Endodermal cell (in vitro differentiated cells): ENCODE measurements around the gene ACADM. TPM values are rescaled to one million over a fixed set of nuclear protein-coding genes. Genes with fewer than 3 reads are reported as not detected.
"Not testable (repeated sequence)": the region's sequence is repeated elsewhere in the genome, so short reads cannot be mapped to it uniquely, and the experiment has no call there.

Source experiments
- DNase-seq: peaks from one replicate; pipeline ENCODE4 v3.0.0-alpha.2; 2017
- H3K27ac ChIP-seq: 2 replicates; pipeline ENCODE4 v1.5.1; 2013; ENCODE audit warnings: mild to moderate bottlenecking, low read depth, low read length, moderate library complexity
- H3K27me3 ChIP-seq: 2 replicates; pipeline ENCODE4 v1.6.1; 2013; ENCODE audit warnings: mild to moderate bottlenecking, low read length, moderate library complexity; ENCODE audit not compliant: insufficient read depth, control insufficient read depth, poor library complexity, severe bottlenecking
- H3K36me3 ChIP-seq: 2 replicates; pipeline ENCODE4 v1.7.0; 2013; ENCODE audit warnings: mild to moderate bottlenecking, low read length, moderate library complexity; ENCODE audit not compliant: control insufficient read depth, insufficient read depth
- H3K4me1 ChIP-seq: one replicate; pipeline ENCODE4 v1.7.0; 2013; ENCODE audit warnings: low read length; ENCODE audit not compliant: control insufficient read depth, insufficient read depth
- H3K4me3 ChIP-seq: 2 replicates; pipeline ENCODE4 v1.5.1; 2013; ENCODE audit warnings: mild to moderate bottlenecking, low read length, moderate library complexity
- H3K9ac ChIP-seq: 2 replicates; pipeline ENCODE4 v1.6.1; 2013; ENCODE audit warnings: mild to moderate bottlenecking, low read length, moderate library complexity; ENCODE audit not compliant: poor library complexity, severe bottlenecking; ENCODE audit errors: extremely low read depth
- H3K9me3 ChIP-seq: 2 replicates; pipeline ENCODE4 v1.6.1; 2013; ENCODE audit warnings: mild to moderate bottlenecking, low read length, moderate library complexity; ENCODE audit not compliant: control insufficient read depth
- H3K27ac Mint-ChIP-seq: 2 replicates; pipeline ENCODE4 v1.8.0; 2020; ENCODE audit warnings: mixed read lengths
- H3K27me3 Mint-ChIP-seq: 2 replicates; pipeline ENCODE4 v1.8.0; 2021; ENCODE audit warnings: mild to moderate bottlenecking, mixed read lengths; ENCODE audit not compliant: insufficient read depth
- H3K36me3 Mint-ChIP-seq: 2 replicates; pipeline ENCODE4 v1.8.0; 2020; ENCODE audit warnings: low read depth, mixed read lengths
- H3K4me1 Mint-ChIP-seq: 2 replicates; pipeline ENCODE4 v1.8.0; 2020; ENCODE audit warnings: mixed read lengths
- H3K4me3 Mint-ChIP-seq: 2 replicates; pipeline ENCODE4 v1.8.0; 2020; ENCODE audit warnings: mild to moderate bottlenecking, moderate library complexity, mixed read lengths
- H3K9me3 Mint-ChIP-seq: 2 replicates; pipeline ENCODE4 v1.8.0; 2020; ENCODE audit warnings: mild to moderate bottlenecking, mixed read lengths
- CTCF ChIP-seq: fragments of 200-600 bp; sonication (generic); conservative IDR thresholded peaks from 2 replicates; pipeline ENCODE4 v1.5.0; 2021; ENCODE audit warnings: antibody characterized with exemption, mild to moderate bottlenecking
- WGBS, 2 experiments: methylation state at CpG; one replicate each; pipeline versions ENCODE4 v1.1.5 to v1.1.7; 2013; ENCODE audit warnings: missing lambda C conversion rate in 2 of 2, mixed read lengths in 1 of 2; ENCODE audit not compliant: insufficient coverage in 1 of 2, insufficient read length in 1 of 2; 5-methylcytosine and 5-hydroxymethylcytosine counted together
- total RNA-seq, 2 donors: library from RNA; stranded (reverse); fragmentation: NEBNext Ultra II Directional in 1 of 2; extraction: Animal tissue kit (Norgen Biotek cat#: 25700) in 1 of 2; gene quantifications; 2 replicates in 1 of 2; 3 replicates in 1 of 2; pipeline ENCODE4 v1.2.1, GENCODE V29; 2021

Gene ACADM
- total RNA-seq, 2 donors from 2014 or later = 63.5 to 68.0 TPM

GRCh38 chr1:75796376-75797272 lies 72.1 kb downstream of the ACADM start, which contains the start of gene MSH4:
TSS of gene MSH4 (plus strand) at chr1:75796882. CDS start at chr1:75796986, 104 bp downstream.
- H3K36me3 Mint-ChIP-seq = peaks cover 56% of the 10 kb centered on the region

DNA sequence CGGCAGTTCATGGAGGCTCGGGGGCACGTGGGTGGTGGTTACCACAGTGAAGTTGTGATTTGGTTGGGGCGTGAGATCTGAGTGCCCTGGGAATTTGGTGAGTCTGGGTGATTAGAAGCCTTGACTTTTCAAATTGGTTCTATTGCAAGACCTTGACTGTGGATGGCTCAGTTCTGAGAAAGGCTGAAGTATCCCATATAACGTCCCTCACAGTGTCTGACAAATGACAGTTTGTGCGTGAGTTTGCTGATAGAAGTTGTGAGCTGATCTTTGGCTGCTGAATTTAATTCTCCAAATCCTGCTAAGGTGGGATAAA lies 72.7 kb downstream of the ACADM start:
- H3K36me3 ChIP-seq = peaks cover 58% of the 10 kb centered on the region
- H3K27ac ChIP-seq = no peak overlapping the region

More at GRCh38 chr1:75796376-75797272, 72.1 kb downstream of the ACADM start, which contains the start of gene MSH4:
- Histone ChIP-seq H3K27ac (no peak within 1 kb of the TSS), H3K4me3 (no peak within 1 kb of the TSS), H3K27me3 (no peaks in the 10 kb centered on the region), H3K9me3 (no peaks in the 10 kb centered on the region), H3K36me3 (peaks cover 64% of the 10 kb centered on the region), H3K9ac (no peak within 1 kb of the TSS), H3K4me1 (no peaks in the 10 kb centered on the region)
- DNase-seq = peak; percentile 71
- WGBS, 2 experiments = 92 to 96% methylated on average over 13 to 34 of the region's 34 CpGs
- Mint-ChIP-seq H3K27me3 (no peaks in the 10 kb centered on the region), H3K27ac (peak within 1 kb of the TSS; percentile 13), H3K4me3 (no peak within 1 kb of the TSS), H3K9me3 (no peaks in the 10 kb centered on the region), H3K4me1 (peaks cover 2% of the 10 kb centered on the region)
- no peak for TF ChIP-seq CTCF

GRCh38 chr1:75797606-75798216 lies 73.2 kb downstream of the ACADM start:
- no peak for TF ChIP-seq CTCF
- peak overlapping the region; percentile 9 for H3K27ac Mint-ChIP-seq
- no peaks in the 10 kb centered on the region for H3K9me3 Mint-ChIP-seq
- WGBS, 2 experiments = 94 to 99% methylated on average over 9 to 13 of the region's 13 CpGs
- H3K27me3 Mint-ChIP-seq = no peaks in the 10 kb centered on the region
- Histone ChIP-seq H3K4me1 (no peaks in the 10 kb centered on the region), H3K36me3 (peaks cover 53% of the 10 kb centered on the region), H3K27me3 (no peaks in the 10 kb centered on the region), H3K4me3 (no peak overlapping the region), H3K27ac (no peak overlapping the region), H3K9ac (no peak overlapping the region), H3K9me3 (no peaks in the 10 kb centered on the region)
- no peak for DNase-seq
- no peaks in the 10 kb centered on the region for H3K4me1 Mint-ChIP-seq
- peaks cover 47% of the 10 kb centered on the region for H3K36me3 Mint-ChIP-seq
- H3K4me3 Mint-ChIP-seq = no peak overlapping the region

More for the DNA sequence above, 72.7 kb downstream of the ACADM start:
- no peak for TF ChIP-seq CTCF
- Histone ChIP-seq H3K4me1 (no peaks in the 10 kb centered on the region), H3K27me3 (no peaks in the 10 kb centered on the region), H3K4me3 (no peak overlapping the region), H3K9ac (no peak overlapping the region), H3K9me3 (no peaks in the 10 kb centered on the region)
- DNase-seq = no peak
- no peak overlapping the region for H3K27ac Mint-ChIP-seq
- H3K27me3 Mint-ChIP-seq = no peaks in the 10 kb centered on the region
- H3K4me1 Mint-ChIP-seq = no peaks in the 10 kb centered on the region
- peaks cover 51% of the 10 kb centered on the region for H3K36me3 Mint-ChIP-seq
- 96% methylated on average over 5 to 6 of the region's 6 CpGs for WGBS, 2 experiments
- no peaks in the 10 kb centered on the region for H3K9me3 Mint-ChIP-seq
- H3K4me3 Mint-ChIP-seq = no peak overlapping the region

DNA sequence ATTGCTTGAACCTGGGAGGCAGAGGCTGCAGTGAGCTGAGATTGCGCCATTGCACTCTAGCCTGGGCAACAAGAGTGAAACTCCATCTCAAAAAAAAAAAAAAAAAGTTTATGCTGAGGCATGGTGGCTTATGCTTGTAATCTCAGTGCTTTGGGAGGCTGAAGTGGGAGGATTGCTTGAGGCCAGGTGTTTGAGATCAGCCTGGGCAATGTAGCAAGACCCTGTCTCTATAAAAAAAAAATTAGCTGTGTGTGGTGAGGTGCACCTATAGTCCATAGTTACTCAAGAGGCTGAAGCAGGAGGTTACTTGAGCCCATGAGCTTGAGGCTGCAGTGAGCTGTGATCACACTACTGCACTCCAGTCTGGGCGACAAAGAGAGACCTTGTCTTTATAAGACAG lies 77.0 kb downstream of the ACADM start:
- not testable (repeated sequence) for H3K9me3 Mint-ChIP-seq, H3K27ac Mint-ChIP-seq, H3K4me1 Mint-ChIP-seq, H3K27me3 Mint-ChIP-seq, H3K9me3 ChIP-seq, H3K4me3 Mint-ChIP-seq, H3K9ac ChIP-seq, H3K4me3 ChIP-seq, DNase-seq, H3K4me1 ChIP-seq, H3K27me3 ChIP-seq, H3K27ac ChIP-seq
- H3K36me3 ChIP-seq = peaks cover 16% of the 10 kb centered on the region
- WGBS, 2 experiments = 97 to 100% methylated on average over 1 to 2 of the region's 2 CpGs
- H3K36me3 Mint-ChIP-seq = peaks cover 17% of the 10 kb centered on the region
